HEK293 (cell line): Measurements from ENCODE around the gene CLDN14.

Experiments
- BCL11A ChIP-seq: fragments of 450-650 bp; formaldehyde crosslinking; IDR thresholded peaks from 2 replicates; pipeline ENCODE4 v1.5.1; 2016; ENCODE audit warnings: low read depth, missing biosample characterization, missing genetic modification characterization
- FEZF1 ChIP-seq: fragments of 450-650 bp; formaldehyde crosslinking; IDR thresholded peaks from 2 replicates; pipeline ENCODE4 v1.5.1; 2016; ENCODE audit warnings: missing biosample characterization, missing genetic modification characterization
- ZBTB1 ChIP-seq: fragments of 450-650 bp; formaldehyde crosslinking; IDR thresholded peaks from 2 replicates; pipeline ENCODE4 v1.5.1; 2016; ENCODE audit warnings: missing biosample characterization, missing genetic modification characterization
- ZBTB17 ChIP-seq: fragments of 450-650 bp; formaldehyde crosslinking; IDR thresholded peaks from 2 replicates; pipeline ENCODE4 v1.5.1; 2016; ENCODE audit warnings: missing biosample characterization, missing genetic modification characterization
- ZNF302 ChIP-seq: fragments of 450-650 bp; formaldehyde crosslinking; IDR thresholded peaks from 2 replicates; pipeline ENCODE4 v1.5.1; 2016; ENCODE audit warnings: missing biosample characterization, missing genetic modification characterization, low read depth
- TF ChIP-seq, protein P1 (sequence below): fragments of 450-650 bp; formaldehyde crosslinking; IDR thresholded peaks from 2 replicates; pipeline ENCODE4 v1.5.1; 2016; ENCODE audit warnings: missing biosample characterization, missing genetic modification characterization
- TF ChIP-seq, protein P2 (sequence below): fragments of 450-650 bp; formaldehyde crosslinking; IDR thresholded peaks from 2 replicates; pipeline ENCODE4 v1.5.1; 2016; ENCODE audit warnings: missing biosample characterization, missing genetic modification characterization
- TF ChIP-seq, protein P3 (sequence below): fragments of 450-650 bp; formaldehyde crosslinking; IDR thresholded peaks from 2 replicates; pipeline ENCODE4 v1.5.1; 2016; ENCODE audit warnings: missing biosample characterization, missing genetic modification characterization

DNA sequence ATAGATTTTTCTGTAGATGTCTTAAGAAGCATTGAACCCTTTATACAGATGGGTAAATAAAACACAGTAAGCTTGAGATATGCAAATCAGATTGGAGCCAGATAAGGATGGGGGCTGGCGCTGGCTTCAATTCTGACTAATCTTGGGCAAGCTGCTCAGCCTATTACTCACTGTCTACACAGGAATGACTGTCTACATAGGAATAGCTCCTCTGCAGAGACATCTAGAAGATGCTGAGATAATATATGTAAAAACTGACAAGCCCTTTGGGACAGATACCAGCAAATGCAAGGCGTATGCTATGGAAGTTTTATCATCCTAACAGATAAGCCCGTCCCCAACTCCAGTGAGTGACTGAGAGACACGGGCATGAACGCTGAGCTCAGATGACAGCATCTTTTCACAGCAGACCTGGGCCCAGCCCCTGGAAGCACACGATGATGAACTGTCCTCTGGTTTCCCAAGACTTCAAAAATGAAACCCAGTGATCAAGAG, 1.7 kb downstream of the CLDN14 start:
- TF ChIP-seq ZNF302 (tag by site-specific recombination) (no peak), ZBTB1 (tag by site-specific recombination) (no peak), BCL11A (tag by site-specific recombination) (no peak), ZBTB17 (tag by site-specific recombination) (no peak), FEZF1 (no peak)
- TF ChIP-seq, protein P1, sequence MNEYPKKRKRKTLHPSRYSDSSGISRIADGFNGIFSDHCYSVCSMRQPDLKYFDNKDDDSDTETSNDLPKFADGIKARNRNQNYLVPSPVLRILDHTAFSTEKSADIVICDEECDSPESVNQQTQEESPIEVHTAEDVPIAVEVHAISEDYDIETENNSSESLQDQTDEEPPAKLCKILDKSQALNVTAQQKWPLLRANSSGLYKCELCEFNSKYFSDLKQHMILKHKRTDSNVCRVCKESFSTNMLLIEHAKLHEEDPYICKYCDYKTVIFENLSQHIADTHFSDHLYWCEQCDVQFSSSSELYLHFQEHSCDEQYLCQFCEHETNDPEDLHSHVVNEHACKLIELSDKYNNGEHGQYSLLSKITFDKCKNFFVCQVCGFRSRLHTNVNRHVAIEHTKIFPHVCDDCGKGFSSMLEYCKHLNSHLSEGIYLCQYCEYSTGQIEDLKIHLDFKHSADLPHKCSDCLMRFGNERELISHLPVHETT (tag by site-specific recombination): no peak
- TF ChIP-seq, protein P2, sequence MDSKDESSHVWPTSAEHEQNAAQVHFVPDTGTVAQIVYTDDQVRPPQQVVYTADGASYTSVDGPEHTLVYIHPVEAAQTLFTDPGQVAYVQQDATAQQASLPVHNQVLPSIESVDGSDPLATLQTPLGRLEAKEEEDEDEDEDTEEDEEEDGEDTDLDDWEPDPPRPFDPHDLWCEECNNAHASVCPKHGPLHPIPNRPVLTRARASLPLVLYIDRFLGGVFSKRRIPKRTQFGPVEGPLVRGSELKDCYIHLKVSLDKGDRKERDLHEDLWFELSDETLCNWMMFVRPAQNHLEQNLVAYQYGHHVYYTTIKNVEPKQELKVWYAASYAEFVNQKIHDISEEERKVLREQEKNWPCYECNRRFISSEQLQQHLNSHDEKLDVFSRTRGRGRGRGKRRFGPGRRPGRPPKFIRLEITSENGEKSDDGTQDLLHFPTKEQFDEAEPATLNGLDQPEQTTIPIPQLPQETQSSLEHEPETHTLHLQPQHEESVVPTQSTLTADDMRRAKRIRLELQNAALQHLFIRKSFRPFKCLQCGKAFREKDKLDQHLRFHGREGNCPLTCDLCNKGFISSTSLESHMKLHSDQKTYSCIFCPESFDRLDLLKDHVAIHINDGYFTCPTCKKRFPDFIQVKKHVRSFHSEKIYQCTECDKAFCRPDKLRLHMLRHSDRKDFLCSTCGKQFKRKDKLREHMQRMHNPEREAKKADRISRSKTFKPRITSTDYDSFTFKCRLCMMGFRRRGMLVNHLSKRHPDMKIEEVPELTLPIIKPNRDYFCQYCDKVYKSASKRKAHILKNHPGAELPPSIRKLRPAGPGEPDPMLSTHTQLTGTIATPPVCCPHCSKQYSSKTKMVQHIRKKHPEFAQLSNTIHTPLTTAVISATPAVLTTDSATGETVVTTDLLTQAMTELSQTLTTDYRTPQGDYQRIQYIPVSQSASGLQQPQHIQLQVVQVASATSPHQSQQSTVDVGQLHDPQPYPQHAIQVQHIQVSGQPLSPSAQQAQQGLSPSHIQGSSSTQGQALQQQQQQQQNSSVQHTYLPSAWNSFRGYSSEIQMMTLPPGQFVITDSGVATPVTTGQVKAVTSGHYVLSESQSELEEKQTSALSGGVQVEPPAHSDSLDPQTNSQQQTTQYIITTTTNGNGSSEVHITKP (tag by site-specific recombination): no peak
- TF ChIP-seq, protein P3, sequence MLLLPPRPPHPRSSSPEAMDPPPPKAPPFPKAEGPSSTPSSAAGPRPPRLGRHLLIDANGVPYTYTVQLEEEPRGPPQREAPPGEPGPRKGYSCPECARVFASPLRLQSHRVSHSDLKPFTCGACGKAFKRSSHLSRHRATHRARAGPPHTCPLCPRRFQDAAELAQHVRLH (tag by site-specific recombination): no peak
